ENCODE data around the gene WDR62.
"Not testable (repeated sequence)": the region's sequence is repeated elsewhere in the genome, so short reads cannot be mapped to it uniquely, and the experiment has no call there.

Gene WDR62

DNA sequence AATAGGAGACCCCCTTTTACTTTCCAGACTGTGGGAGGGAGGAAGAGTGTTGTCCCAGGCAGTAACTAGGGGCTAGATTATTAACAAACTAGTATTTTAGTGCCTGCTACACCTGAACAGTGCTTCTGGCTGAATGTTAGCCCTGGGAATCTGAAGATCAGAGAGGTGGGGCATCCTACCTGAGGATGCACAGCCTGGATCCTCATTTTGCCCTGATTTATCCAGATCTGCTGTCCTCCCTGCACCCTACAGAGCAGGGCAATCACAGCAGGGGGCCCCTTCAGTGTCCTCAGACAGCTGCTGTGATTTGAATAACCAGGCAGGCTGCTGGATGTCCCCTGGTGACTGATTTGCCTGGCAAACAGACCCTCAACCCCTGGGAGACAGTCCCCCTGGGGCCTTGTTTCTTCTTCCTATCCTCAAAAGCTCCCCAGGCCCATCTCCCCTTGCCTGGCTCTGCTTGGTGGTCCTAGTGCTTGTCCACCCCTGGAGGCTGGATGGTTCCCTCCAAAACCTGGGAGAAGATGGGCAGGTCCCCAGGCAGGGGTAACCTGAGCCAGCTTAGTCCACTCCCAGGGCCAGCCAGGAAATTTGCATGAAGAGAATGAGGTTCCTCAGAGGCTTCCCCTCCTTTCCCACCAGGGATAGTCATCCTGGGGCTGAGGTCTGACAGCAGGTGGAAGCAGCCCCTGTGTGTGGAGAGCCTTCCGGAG is 55.9 kb downstream of the WDR62 start, which contains the start of gene OVOL3:
Gene OVOL3, plus strand, starts transcription at position 657 of the 713 bp plus-strand sequence. CDS start 60 bp downstream, outside the sequence.
- no peak for DNase-seq (ENCODE audit: low spot score)

DNA sequence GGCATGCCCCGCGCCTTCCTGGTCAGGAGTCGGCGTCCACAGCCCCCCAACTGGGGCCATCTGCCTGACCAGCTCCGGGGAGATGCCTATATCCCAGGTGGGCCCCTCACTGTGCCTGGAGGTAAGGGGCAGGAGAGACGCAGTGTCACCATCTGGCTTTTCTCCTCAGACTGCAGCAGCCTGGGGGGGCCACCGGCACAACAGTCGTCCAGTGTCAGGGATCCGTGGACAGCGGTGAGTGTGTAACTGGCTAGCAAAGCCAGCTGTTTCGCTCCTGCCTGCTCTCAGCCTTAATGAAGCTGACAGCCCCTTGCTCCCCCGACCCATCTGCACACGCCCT is 56.5 kb downstream of the WDR62 start:
- no peak for DNase-seq (ENCODE audit: low spot score)

DNA sequence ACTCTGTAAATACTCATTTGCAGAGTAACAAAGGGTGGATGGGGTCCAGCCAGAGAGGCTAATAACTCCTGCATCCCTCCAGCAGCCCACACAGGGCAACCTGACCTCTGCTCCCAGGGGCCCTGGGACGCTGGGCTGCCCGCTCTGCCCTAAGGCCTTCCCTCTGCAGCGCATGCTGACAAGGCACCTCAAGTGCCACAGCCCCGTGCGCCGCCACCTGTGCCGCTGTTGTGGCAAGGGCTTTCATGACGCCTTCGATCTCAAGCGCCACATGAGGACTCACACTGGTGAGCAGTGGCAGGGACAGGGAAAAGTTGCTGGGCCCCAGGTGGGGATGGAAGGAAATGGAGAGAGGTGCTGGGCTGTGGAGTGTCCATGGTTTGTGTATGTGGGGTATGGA is 58.0 kb downstream of the WDR62 start:
- no peak for DNase-seq (ENCODE audit: low spot score)

DNA sequence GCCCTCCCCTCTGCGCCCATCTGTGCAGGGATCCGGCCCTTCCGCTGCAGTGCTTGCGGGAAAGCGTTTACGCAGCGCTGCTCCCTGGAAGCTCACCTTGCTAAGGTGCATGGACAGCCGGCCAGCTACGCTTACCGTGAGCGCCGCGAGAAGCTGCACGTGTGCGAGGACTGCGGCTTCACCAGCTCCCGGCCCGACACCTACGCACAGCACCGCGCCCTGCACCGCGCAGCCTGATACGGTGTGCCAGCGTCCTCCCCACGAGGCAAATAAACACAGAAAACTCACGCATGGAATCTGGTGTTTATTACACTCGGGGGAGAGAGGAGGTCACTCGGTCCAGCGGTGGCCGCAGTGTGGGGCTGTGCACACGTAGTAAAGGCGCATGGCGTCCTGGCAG is 58.7 kb downstream of the WDR62 start:
- no peak for DNase-seq (ENCODE audit: low spot score)

DNA sequence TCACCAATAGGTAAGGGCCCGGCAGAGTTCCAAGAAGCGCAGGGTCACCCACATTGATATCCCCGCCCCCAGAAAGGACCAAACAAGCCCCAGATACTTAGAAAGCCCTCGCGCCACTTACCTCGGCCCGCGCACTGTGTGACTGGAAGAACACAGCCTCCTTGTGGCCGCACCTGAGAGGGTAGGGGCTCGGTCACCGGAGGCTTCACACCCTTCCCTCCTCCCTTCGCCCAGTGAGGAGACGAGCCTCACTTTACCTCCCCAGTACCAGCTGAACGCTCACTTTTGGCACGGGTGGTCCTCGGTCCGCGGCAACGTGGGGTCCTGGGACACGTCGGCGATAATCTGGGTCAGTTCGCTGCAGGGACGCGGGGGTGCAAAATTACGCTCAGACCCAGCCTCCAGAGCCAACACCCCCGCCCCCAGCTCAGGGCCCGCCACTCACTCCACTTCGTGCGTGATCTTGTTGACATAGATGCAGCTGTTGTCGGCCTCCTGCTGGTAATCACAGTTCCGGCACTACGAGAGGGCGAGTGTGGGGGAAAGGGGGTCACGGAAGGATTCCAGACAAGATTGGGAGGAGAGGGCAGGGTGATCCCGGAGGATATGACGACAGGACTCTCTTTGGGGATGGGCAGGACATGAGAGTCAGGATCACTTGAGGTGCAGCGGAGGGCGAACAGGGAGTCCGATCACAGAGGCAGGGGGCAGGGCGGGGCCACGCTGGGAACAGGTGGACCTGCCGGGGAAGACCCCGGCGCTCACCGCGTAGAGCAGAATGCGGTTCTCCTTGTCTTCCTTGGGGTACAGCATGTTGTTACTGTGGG is 59.4 kb downstream of the WDR62 start:
- peak; percentile 18 for DNase-seq (ENCODE audit: low spot score)

DNA sequence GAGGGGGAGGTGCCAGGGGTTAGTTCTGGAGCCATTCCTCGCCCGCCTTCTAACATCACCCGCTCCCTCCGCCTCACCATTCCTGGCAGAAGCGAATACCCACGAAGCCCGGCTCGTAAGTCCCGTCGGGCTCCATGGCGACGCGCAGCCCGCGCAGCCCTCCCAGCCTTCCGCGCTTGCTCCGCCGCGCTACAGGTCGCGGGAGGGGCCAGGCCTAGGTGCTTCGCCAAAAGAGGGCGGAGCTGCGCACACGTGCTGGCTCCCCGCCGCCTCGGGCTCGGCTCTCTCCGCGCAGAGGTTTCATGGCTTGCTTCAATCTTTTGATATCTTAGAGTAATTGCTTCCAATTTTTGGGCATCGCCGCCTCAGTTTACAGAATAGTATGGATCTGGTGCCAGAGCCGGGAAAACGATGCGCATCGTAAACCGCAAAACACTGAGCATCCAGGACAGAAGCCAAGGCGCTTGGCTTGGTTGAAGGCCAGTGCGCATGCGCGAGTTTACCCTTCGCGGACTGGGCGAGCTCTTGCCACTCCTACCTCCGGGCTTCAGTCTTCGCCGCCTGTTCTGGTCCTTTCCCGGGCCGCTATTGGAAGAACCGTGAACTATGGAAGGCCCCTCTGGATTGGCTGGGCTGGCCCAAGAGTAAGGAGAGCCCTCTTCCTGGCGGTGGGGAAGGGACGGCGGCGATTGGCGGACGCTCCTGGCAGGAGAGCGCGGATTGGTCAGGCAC is 60.2 kb downstream of the WDR62 start, which contains the start of gene POLR2I:
Gene POLR2I, minus strand, starts transcription at position 155 of the 732 bp plus-strand sequence. Its CDS starts 19 bp downstream, at position 136.
- peak; percentile 100 for DNase-seq (ENCODE audit: low spot score)

DNA sequence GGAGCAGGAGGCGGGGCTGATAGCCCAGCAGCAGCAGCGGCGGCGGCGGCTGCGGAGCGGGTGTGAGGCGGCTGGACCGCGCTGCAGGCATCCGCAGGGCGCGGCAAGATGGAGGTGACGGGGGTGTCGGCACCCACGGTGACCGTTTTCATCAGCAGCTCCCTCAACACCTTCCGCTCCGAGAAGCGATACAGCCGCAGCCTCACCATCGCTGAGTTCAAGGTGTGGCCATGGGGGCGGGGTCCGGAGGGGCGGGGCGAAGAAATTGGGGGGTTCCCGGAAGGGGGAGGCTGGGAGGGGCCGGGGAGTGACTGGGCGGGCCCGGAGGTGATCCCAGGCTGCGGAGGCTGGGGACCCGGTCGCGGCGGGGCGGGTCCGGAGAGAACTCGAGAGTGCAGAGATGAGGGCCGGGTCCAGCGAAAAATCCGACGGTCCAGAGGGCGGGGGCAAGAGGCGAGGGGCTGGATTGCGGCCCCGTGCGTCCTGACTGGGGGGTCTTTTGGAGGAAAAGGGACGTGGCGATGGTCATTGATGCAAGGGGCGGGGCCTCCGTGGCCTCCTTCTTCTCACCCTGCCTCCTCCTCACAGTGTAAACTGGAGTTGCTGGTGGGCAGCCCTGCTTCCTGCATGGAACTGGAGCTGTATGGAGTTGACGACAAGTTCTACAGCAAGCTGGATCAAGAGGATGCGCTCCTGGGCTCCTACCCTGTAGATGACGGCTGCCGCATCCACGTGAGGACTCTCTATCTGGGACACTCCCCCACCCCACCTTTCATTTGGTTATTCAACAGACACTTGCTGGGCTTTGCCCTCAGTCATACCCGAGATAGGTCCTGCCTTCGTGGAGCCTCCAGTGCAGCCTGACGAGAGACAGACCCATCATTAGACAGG is 61.0 kb downstream of the WDR62 start, which contains the start of gene TBCB:
Gene TBCB, plus strand, starts transcription at position 16 of the 891 bp plus-strand sequence. Its CDS starts 93 bp downstream, at position 109.
- DNase-seq (ENCODE audit: low spot score) = peak; percentile 23

DNA sequence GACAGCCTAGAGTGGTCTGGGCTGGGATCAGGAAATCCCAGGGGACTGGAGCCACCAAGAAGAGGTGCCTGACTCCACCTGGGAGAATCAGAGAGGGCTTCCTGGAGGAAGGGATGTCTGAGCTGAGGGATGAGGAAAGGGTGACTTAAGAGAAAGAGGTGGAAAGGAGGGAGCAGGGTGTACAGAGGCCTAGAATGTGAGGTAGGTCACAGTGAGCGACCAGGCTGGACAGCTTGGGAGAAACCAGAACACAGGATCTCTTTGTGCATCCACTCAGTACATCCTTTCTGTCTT is 61.6 kb downstream of the WDR62 start:
- no peak for DNase-seq (ENCODE audit: low spot score)

DNA sequence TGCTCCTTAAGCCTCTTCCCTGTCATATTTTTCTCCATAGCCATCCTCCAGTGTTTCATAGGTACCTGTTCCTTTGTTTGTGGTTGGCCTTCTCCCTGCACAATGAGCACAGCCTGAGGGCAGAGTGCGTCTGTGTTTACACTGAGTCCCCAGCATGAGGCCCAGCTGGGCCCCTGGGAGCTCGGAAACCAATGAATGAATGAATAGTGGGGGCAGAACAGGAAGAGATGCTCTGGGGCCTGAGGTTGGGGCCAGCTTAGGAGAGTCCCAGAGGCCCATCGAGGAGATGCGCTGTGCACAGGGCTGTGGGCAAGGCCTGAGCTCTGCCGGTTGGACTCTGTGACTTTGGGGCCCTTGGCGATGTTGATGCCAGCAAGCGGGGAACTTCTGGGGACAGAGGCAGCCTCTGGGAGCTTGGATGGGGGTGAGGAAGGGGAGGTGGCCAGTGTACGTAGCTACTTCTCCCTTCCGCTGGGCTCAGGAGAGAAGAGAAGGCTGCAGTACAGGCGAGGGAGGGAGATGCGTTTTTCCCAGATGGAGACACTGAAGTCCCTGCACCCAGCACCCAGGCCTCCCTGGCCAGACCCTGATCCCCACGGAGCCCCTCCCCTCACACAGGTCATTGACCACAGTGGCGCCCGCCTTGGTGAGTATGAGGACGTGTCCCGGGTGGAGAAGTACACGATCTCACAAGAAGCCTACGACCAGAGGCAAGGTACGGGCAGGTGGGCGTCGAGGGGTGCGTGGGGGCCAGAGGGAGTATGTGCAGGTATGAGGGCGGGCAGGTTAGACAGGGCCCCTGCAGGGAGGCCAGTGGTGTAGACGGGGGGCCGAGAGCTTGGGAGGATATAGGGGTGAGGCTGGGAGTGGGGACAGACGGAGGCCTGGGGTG is 65.6 kb downstream of the WDR62 start:
- DNase-seq (ENCODE audit: low spot score) = no peak

DNA sequence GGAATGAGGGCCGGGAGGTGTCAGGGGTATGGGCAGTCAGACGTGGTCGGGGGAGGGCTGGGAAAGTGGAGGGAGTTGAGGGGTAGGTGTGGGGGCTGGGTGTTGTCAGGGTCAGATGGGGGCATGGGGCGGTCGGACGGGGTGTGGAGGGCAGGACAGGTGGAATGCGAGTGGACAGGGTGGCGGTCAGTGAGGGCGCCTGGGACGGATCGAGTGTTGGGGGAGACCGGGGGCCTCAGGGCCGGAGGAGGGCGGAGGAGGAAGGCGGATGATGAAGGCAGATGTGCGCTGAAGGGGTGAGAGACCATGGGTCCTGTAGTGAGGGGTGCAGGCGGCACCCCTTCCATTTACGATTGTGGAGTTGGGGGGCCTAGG is 66.3 kb downstream of the WDR62 start:
- DNase-seq (ENCODE audit: low spot score) = no peak

DNA sequence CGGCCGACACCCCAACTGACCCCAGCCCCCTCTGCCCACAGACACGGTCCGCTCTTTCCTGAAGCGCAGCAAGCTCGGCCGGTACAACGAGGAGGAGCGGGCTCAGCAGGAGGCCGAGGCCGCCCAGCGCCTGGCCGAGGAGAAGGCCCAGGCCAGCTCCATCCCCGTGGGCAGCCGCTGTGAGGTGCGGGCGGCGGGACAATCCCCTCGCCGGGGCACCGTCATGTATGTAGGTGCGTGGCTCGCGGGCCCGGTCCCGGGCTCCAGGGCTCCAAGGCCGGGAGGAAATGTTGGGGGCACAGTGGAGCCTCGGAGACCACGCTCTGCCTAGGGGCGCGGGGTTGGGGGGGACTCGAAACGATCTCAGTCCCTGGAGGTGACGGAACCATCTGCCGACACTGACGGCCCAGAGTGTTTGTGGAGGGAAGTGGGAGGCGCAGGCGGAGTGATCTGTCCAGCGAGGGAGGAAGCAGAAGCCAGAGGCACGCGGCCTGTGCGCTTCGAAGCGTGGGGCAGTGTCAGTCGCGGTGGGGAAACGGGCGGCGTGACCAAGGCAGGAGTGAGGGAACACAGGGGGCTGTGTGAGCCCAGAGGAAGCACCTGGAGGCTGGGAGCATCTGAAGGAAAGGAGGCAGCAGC is 66.9 kb downstream of the WDR62 start:
- no peak for DNase-seq (ENCODE audit: low spot score)

DNA sequence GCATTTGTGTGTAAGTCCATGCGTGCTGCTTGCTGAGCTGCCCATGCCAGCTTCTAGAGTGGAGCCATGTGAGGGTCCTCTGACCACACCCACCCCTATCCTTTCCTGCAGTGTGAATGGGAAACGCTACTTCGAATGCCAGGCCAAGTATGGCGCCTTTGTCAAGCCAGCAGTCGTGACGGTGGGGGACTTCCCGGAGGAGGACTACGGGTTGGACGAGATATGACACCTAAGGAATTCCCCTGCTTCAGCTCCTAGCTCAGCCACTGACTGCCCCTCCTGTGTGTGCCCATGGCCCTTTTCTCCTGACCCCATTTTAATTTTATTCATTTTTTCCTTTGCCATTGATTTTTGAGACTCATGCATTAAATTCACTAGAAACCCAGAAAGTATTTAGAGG is 70.9 kb downstream of the WDR62 start:
- no peak for DNase-seq (ENCODE audit: low spot score)

DNA sequence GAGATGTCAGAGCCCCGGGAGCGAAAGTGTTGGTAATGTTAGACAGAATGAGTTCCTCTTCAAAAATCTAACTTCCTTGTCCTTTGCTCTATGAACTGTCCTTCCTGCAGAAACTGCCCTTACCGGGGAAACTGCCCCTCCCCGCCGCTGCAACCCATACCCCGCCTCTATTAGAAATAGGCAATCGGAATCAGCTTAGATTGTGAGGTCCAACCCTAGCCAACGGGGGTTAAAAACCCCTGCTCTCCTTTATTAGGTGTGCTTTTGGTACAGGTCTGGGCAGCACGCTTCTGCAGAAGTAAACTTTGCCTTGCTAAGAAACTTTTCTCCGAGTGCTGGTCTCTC is 73.7 kb downstream of the WDR62 start:
- DNase-seq (ENCODE audit: low spot score) = no peak

DNA sequence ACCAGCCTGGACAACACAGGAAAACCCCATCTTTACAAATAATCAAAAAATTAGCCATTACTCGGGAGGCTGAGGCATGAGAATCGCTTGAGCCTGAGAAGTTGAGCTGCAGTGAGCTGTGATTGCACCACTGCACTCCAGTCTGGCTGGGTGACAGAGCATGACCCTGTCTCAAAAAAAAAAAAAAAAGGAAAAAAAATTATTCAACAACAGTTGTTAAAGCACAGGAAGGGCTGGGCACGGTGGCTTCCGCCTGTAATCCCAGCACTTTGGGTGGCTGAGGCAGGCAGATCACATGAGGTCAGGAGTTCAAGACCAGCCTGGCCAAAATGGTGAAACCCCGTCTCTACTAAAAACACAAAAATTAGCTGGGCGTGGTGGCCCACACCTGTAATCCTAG is 76.5 kb downstream of the WDR62 start:
- not testable (repeated sequence) for DNase-seq (ENCODE audit: low spot score)

DNA sequence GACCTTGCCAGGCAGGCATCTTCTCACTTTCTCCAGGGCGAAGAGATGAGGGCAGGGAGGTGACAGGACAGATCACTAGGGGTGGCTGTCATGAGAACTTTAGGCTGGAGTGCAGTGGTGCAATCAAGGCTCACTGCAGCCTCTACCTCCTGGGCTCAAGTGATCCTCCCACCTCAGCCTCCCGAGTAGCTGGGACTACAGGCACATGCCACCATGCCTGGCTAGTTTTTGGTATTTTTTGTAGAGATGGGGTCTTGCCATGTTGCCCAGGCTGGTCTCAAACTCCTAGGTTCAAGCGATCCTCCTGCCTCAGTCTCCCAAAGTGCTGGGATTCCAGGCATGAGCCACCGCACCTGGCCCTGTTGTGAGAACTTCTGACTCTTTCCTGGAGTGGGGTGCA is 80.2 kb downstream of the WDR62 start:
- DNase-seq (ENCODE audit: low spot score) = not testable (repeated sequence)

DNA sequence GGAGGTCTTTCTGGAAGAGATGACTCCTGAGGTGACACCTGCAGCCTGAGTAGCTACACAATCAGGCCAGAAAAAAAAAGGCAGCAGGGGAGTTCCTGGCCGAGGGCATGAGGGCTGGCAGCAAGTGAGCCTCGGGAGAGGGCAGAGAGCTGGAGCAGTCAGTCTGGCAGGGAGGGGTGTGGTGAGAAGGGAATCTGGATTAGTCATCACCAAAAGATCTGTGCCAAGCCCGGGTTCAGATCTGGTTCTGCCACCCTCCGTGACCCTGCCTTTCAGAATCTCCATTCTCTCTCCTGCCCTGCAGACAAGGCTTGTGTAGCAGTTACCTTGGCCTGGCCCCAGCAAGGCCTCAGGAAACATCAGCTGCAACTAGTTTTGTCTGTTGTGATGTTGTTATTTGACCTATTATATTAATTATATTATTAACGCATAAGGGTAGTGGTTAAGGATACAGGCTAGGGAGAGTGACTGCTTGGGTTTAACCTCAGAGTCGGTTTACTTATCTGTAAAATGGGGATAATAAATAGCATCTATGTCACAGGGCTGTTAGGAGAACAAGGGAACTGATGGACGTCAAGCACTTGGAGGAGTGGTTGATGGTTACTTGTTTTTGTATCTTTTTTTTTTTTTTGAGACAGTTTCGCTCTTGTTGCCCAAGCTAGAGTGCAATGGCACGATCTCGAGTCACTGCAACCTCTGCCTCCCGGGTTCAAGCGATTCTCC is 82.4 kb downstream of the WDR62 start:
- DNase-seq (ENCODE audit: low spot score) = peak; percentile 94

DNA sequence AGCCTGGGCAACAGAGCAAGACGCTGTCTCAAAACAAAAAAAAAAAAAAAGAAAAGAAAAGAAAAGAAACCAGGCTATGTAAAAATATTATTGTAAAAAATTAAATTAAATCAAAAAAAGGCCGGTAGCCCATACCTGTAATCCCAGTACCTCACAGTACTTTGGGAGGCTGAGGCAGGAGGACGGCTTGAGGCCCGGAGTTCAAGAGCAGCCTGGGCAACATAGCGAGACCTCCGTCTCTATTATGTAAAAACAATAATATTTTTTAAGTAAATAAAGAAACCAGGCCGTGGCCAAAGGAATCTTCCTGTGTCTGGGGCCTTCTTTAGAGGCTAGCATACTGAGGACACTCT is 84.4 kb downstream of the WDR62 start:
- no peak for DNase-seq (ENCODE audit: low spot score)

DNA sequence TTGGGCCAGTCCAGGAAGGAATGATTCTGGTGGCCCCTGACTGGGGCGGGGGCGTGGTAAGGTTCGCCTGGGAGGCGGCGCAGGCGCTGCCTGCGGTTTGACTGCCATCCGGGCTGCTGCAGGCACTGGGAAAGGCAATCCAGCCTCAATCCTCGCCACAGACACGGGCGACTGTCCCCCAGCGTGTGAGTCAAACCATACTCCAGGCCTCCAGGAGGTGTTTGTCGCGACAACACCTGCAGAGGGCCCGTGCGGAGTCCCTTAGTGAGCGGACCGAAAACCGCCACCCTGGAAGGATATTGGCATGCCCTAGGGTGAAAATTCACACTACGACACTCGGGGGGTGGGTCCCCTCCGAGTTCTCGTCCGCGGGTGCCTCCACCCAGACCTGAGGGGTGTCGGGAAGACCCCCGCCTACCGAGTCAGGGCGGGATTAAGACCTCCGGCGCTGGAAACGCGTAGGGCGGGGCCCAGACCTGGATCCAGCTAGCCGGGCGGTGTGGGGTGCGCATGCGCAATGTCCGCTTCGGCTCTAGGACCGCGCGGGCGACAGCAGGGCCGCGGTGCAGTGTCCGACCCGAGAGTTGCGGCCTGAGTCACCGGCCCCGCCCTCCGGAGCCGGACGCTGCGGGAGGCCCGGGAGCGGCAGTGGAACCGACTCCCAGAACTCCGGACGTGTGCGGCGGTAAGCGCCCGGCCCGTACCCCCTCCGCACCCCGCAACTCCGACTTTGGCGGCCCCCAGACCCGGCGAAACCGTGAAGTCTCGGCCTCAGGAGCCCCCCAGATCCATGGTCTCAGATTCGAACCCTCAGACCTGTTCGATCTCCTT is 85.0 kb downstream of the WDR62 start, which contains the start of gene CAPNS1:
Gene CAPNS1, plus strand, starts transcription at position 594 of the 831 bp plus-strand sequence. CDS start 946 bp downstream, outside the sequence.
- peak; percentile 98 for DNase-seq (ENCODE audit: low spot score)
